ENCODE data around the gene RRAGD.

The RRAGD gene

GRCh38 chr6:89360415-89360999, 51.6 kb downstream of the RRAGD start:
- Histone ChIP-seq H3K9ac (ENCODE audit: low read depth, low read length, poor library complexity, severe bottlenecking) (no peak overlapping the region), H4K20me1 (ENCODE audit: insufficient read depth, low read length, poor library complexity, severe bottlenecking) (no peaks in the 10 kb centered on the region), H3K4me3 (ENCODE audit: low read length, poor library complexity, severe bottlenecking) (no peak overlapping the region), H3K27me3 (ENCODE audit: insufficient read depth, low read length, poor library complexity, severe bottlenecking) (no peaks in the 10 kb centered on the region), H3F3A (ENCODE audit: low read depth) (no peaks in the 10 kb centered on the region), H3K4me1 (ENCODE audit: insufficient read depth, low read length, poor library complexity, severe bottlenecking) (peaks cover 66% of the 10 kb centered on the region), H3K36me3 (ENCODE audit: insufficient read depth, low read length) (no peaks in the 10 kb centered on the region), H3K4me2 (ENCODE audit: low read depth, low read length, poor library complexity, severe bottlenecking) (peak overlapping the region; percentile 15), H2AFZ (ENCODE audit: low read length) (no peak overlapping the region), H3K79me2 (ENCODE audit: insufficient read depth, low read length) (no peaks in the 10 kb centered on the region; the same call in 1 of the 2 replicates), H3K9me3 (ENCODE audit: insufficient read depth, low read depth, low read length) (no peaks in the 10 kb centered on the region), H3K9me2 (replicated peaks; ENCODE audit: low read depth, low read length) (no peaks in the 10 kb centered on the region)
- TF ChIP-seq CTCF (conservative IDR thresholded peaks at IDR 0.05; ENCODE audit: low read length): no peak
- no peak for TF ChIP-seq EZH2phosphoT487 (IDR thresholded peaks at IDR 0.05; ENCODE audit: borderline replicate concordance)

GRCh38 chr6:89359561-89359960, 52.5 kb downstream of the RRAGD start:
- Histone ChIP-seq H3F3A (ENCODE audit: low read depth) (no peaks in the 10 kb centered on the region), H3K4me2 (ENCODE audit: low read depth, low read length, poor library complexity, severe bottlenecking) (no peak overlapping the region), H3K27me3 (ENCODE audit: insufficient read depth, low read length, poor library complexity, severe bottlenecking) (no peaks in the 10 kb centered on the region), H4K20me1 (ENCODE audit: insufficient read depth, low read length, poor library complexity, severe bottlenecking) (no peaks in the 10 kb centered on the region), H3K36me3 (ENCODE audit: insufficient read depth, low read length) (no peaks in the 10 kb centered on the region), H3K4me3 (ENCODE audit: low read length, poor library complexity, severe bottlenecking) (no peak overlapping the region), H3K9me3 (ENCODE audit: insufficient read depth, low read depth, low read length) (no peaks in the 10 kb centered on the region), H3K4me1 (ENCODE audit: insufficient read depth, low read length, poor library complexity, severe bottlenecking) (peaks cover 57% of the 10 kb centered on the region), H2AFZ (ENCODE audit: low read length) (0 out of 2 replicates have a peak overlapping the region, but pooled peaks have one; percentile 21), H3K9me2 (replicated peaks; ENCODE audit: low read depth, low read length) (no peaks in the 10 kb centered on the region), H3K9ac (ENCODE audit: low read depth, low read length, poor library complexity, severe bottlenecking) (no peak overlapping the region), H3K79me2 (ENCODE audit: insufficient read depth, low read length) (no peaks in the 10 kb centered on the region; the same call in 1 of the 2 replicates)
- TF ChIP-seq EZH2phosphoT487 (IDR thresholded peaks at IDR 0.05; ENCODE audit: borderline replicate concordance) (no peak), CTCF (conservative IDR thresholded peaks at IDR 0.05; ENCODE audit: low read length) (no peak)

DNA sequence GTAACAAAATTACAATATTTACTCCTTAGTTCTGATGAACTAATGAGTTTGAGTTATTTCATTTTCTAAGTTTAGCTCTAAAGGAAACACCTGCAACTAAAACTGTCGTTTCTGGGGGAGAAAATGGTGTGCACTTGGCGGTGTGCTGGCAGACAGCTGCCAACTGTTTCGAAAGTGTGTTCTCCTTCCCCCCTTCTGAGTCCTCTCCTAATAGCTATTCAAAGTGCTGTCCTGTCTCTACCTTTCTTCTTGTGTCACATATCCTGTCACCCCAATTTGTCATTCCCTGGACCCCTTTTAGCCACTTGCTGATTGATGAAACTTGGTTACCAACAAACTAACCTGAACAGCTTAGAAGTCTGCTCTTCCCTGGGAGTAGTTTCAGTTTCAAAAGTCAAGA, 54.7 kb downstream of the RRAGD start:
- Histone ChIP-seq H3K4me2 (ENCODE audit: low read depth, low read length, poor library complexity, severe bottlenecking) (peak overlapping the region; percentile 87), H4K20me1 (ENCODE audit: insufficient read depth, low read length, poor library complexity, severe bottlenecking) (no peaks in the 10 kb centered on the region), H3K79me2 (ENCODE audit: insufficient read depth, low read length) (peaks cover 20% of the 10 kb centered on the region), H3K4me1 (ENCODE audit: insufficient read depth, low read length, poor library complexity, severe bottlenecking) (peaks cover 60% of the 10 kb centered on the region), H3K27me3 (ENCODE audit: insufficient read depth, low read length, poor library complexity, severe bottlenecking) (no peaks in the 10 kb centered on the region), H3K9ac (ENCODE audit: low read depth, low read length, poor library complexity, severe bottlenecking) (peak overlapping the region; percentile 77), H3K9me2 (replicated peaks; ENCODE audit: low read depth, low read length) (no peaks in the 10 kb centered on the region), H2AFZ (ENCODE audit: low read length) (peak overlapping the region; percentile 85), H3F3A (ENCODE audit: low read depth) (no peaks in the 10 kb centered on the region), H3K36me3 (ENCODE audit: insufficient read depth, low read length) (no peaks in the 10 kb centered on the region), H3K4me3 (ENCODE audit: low read length, poor library complexity, severe bottlenecking) (peak overlapping the region; percentile 70), H3K9me3 (ENCODE audit: insufficient read depth, low read depth, low read length) (no peaks in the 10 kb centered on the region)
- TF ChIP-seq EZH2phosphoT487 (IDR thresholded peaks at IDR 0.05; ENCODE audit: borderline replicate concordance) (no peak), CTCF (conservative IDR thresholded peaks at IDR 0.05; ENCODE audit: low read length) (no peak)
